HepG2 (cell line): Measurements from ENCODE around the gene OTX1. TPM values are rescaled to one million over a fixed set of nuclear protein-coding genes. Genes with fewer than 3 reads are reported as not detected.

Experiments
- ATF6 ChIP-seq: sonication (generic); formaldehyde crosslinking; conservative IDR thresholded peaks from 2 replicates; pipeline ENCODE4 v1.4.0; 2020; ENCODE audit warnings: missing genetic modification reagents
- CC2D1A ChIP-seq: sonication (generic); formaldehyde crosslinking; IDR thresholded peaks from 2 replicates; pipeline ENCODE4 v1.8.1; 2023; ENCODE audit warnings: mild to moderate bottlenecking, missing genetic modification reagents
- ELF1 ChIP-seq: sonication (generic); formaldehyde crosslinking; IDR thresholded peaks from 2 replicates; pipeline ENCODE4 v1.4.0; 2020; ENCODE audit warnings: missing genetic modification reagents
- GATAD1 ChIP-seq: IDR thresholded peaks from 2 replicates; pipeline ENCODE4 v1.6.1; 2016; ENCODE audit warnings: missing genetic modification reagents, missing compliant biosample characterization
- HNRNPUL1 ChIP-seq: fragments of 200-400 bp; formaldehyde crosslinking; IDR thresholded peaks from 2 replicates; pipeline ENCODE4 v1.6.1; 2017; ENCODE audit warnings: low read depth, mild to moderate bottlenecking, low read length, moderate library complexity
- JARID2 ChIP-seq: sonication (generic); formaldehyde crosslinking; IDR thresholded peaks from 2 replicates; pipeline ENCODE4 v1.8.1; 2023; ENCODE audit warnings: missing genetic modification reagents, inconsistent platforms; ENCODE audit not compliant: insufficient replicate concordance
- KLF6 ChIP-seq: IDR thresholded peaks from 2 replicates; pipeline ENCODE4 v1.8.0; 2016; ENCODE audit warnings: missing biosample characterization, missing genetic modification reagents
- MXD4 ChIP-seq: IDR thresholded peaks from 2 replicates; pipeline ENCODE4 v1.6.1; 2016; ENCODE audit warnings: mild to moderate bottlenecking, missing biosample characterization, missing genetic modification reagents
- NFRKB ChIP-seq: fragments of 450-650 bp; IDR thresholded peaks from 2 replicates; pipeline ENCODE4 v1.6.1; 2017
- RAD21 ChIP-seq: fragments of 450-650 bp; formaldehyde crosslinking; IDR thresholded peaks from 2 replicates; pipeline ENCODE4 v1.5.0; 2020; ENCODE audit warnings: mild to moderate bottlenecking
- RBFOX2 ChIP-seq: fragments of 200-400 bp; formaldehyde crosslinking; IDR thresholded peaks from 2 replicates; pipeline ENCODE4 v1.6.1; 2017; ENCODE audit warnings: low read depth, mild to moderate bottlenecking, low read length
- SALL1 ChIP-seq: sonication (generic); formaldehyde crosslinking; IDR thresholded peaks from 2 replicates; pipeline ENCODE4 v1.8.0; 2022; ENCODE audit warnings: mild to moderate bottlenecking, missing genetic modification reagents
- SKI ChIP-seq: fragments of 450-650 bp; IDR thresholded peaks from one replicate; pipeline ENCODE4 v1.6.1; 2018; ENCODE audit warnings: mild to moderate bottlenecking; ENCODE audit not compliant: partially characterized antibody
- SMAD1 ChIP-seq: sonication (generic); formaldehyde crosslinking; IDR thresholded peaks from 2 replicates; pipeline ENCODE4 v1.4.0; 2020; ENCODE audit warnings: missing genetic modification reagents, low read depth, mild to moderate bottlenecking, borderline replicate concordance
- SMC3 ChIP-seq: IDR thresholded peaks from 2 replicates; pipeline ENCODE4 v1.6.1; 2011; ENCODE audit warnings: low read length, improper control_type of control experiment
- SNAI1 ChIP-seq: sonication (generic); formaldehyde crosslinking; IDR thresholded peaks from 2 replicates; pipeline ENCODE4 v1.5.0; 2020; ENCODE audit warnings: mild to moderate bottlenecking, missing genetic modification reagents, borderline replicate concordance
- ZBTB14 ChIP-seq: sonication (generic); formaldehyde crosslinking; IDR thresholded peaks from 2 replicates; pipeline ENCODE4 v1.4.0; 2020; ENCODE audit warnings: missing genetic modification reagents
- ZNF143 ChIP-seq: sonication (generic); formaldehyde crosslinking; IDR thresholded peaks from 2 replicates; pipeline ENCODE4 v1.4.0; 2020; ENCODE audit warnings: missing genetic modification reagents
- ZNF263 ChIP-seq: sonication (generic); formaldehyde crosslinking; IDR thresholded peaks from 2 replicates; pipeline ENCODE4 v1.4.0; 2020; ENCODE audit warnings: missing genetic modification reagents
- ZNF333 ChIP-seq: sonication (generic); formaldehyde crosslinking; IDR thresholded peaks from 2 replicates; pipeline ENCODE4 v1.4.0; 2020; ENCODE audit warnings: mild to moderate bottlenecking, missing genetic modification reagents, borderline replicate concordance
- ZNF33A ChIP-seq: sonication (generic); formaldehyde crosslinking; IDR thresholded peaks from 2 replicates; pipeline ENCODE4 v1.5.1; 2020; ENCODE audit warnings: missing genetic modification reagents, mild to moderate bottlenecking, moderate library complexity, borderline replicate concordance
- ZNF605 ChIP-seq: sonication (generic); formaldehyde crosslinking; IDR thresholded peaks from 2 replicates; pipeline ENCODE4 v1.8.0; 2022; ENCODE audit warnings: mild to moderate bottlenecking, missing genetic modification reagents
- ZNF670 ChIP-seq: sonication (generic); formaldehyde crosslinking; IDR thresholded peaks from 2 replicates; pipeline ENCODE4 v1.8.0; 2022; ENCODE audit warnings: mild to moderate bottlenecking, missing genetic modification reagents, borderline replicate concordance
- ZNF800 ChIP-seq: sonication (generic); formaldehyde crosslinking; IDR thresholded peaks from 2 replicates; pipeline ENCODE4 v1.4.0; 2020; ENCODE audit warnings: missing genetic modification reagents
- ZNF816 ChIP-seq: sonication (generic); formaldehyde crosslinking; IDR thresholded peaks from 2 replicates; pipeline ENCODE4 v1.8.0; 2022; ENCODE audit warnings: missing genetic modification reagents, mild to moderate bottlenecking, borderline replicate concordance
- ZNF850 ChIP-seq: sonication (generic); formaldehyde crosslinking; conservative IDR thresholded peaks from 2 replicates; pipeline ENCODE4 v1.9.0; 2021; ENCODE audit warnings: mild to moderate bottlenecking, missing genetic modification reagents
- ZSCAN9 ChIP-seq: IDR thresholded peaks from 2 replicates; pipeline ENCODE4 v1.6.1; 2016; ENCODE audit warnings: borderline replicate concordance
- polyA plus RNA-seq, 8 experiments: library from polyadenylated mRNA; depleted of rRNA in 3 of 8; stranded (reverse) in 7 of 8; unstranded in 1 of 8; fragments of >200 nt; fragmentation: Illumina TruSeq in 4 of 8; extraction: Trizol in 4 of 8; gene quantifications; 2 replicates each; pipeline versions ENCODE4 v1.2.1 to v1.2.3, GENCODE V29; 2011 to 2016; ENCODE audit warnings: low read depth in 4 of 8, missing spikeins in 1 of 8, mixed read lengths in 1 of 8; ENCODE audit not compliant: insufficient read depth in 1 of 8
- total RNA-seq, 5 experiments: library from RNA; depleted of rRNA; stranded (reverse); fragments of >200 nt; fragmentation: Illumina TruSeq; extraction: Trizol; gene quantifications; 2 replicates each; pipeline ENCODE4 v1.2.3, GENCODE V29; 2016; ENCODE audit warnings: low read depth in 1 of 5

Gene OTX1
- total and polyA plus RNA-seq, 2 of the 13 experiments (the other 11 are each of a cell fraction or from before 2014, with no cell fraction given): 1.0 to 5.0 TPM

- TF ChIP-seq SNAI1: no peak
- no peak for TF ChIP-seq CC2D1A (CRISPR knock-in tag)
- no peak; the same call in 1 of the 2 replicates for TF ChIP-seq ZNF333 (CRISPR knock-in tag)
- TF ChIP-seq RBFOX2: peak; percentile 89
- peak; percentile 42 for TF ChIP-seq SALL1 (CRISPR knock-in tag)
- TF ChIP-seq HNRNPUL1: no peak
- no peak; the same call in 1 of the 2 replicates for TF ChIP-seq KLF6 (CRISPR knock-in tag)
- TF ChIP-seq ZNF800 (CRISPR knock-in tag): peak; percentile 56; the same call in 1 of the 2 replicates
- TF ChIP-seq ZNF143: no peak
- 0 out of 2 replicates have a peak, but pooled peaks have one; percentile 14 for TF ChIP-seq SMAD1 (CRISPR knock-in tag)
- peak; percentile 57 for TF ChIP-seq MXD4 (CRISPR knock-in tag)
- no peak for TF ChIP-seq JARID2 (CRISPR knock-in tag)
- no peak; the same call in 1 of the 2 replicates for TF ChIP-seq ELF1 (CRISPR knock-in tag)
- TF ChIP-seq ATF6 (CRISPR knock-in tag): no peak
- TF ChIP-seq ZBTB14 (CRISPR knock-in tag): no peak
- TF ChIP-seq ZNF263 (CRISPR knock-in tag): peak; percentile 45
- no peak for TF ChIP-seq ZSCAN9
- TF ChIP-seq GATAD1: no peak; the same call in 1 of the 2 replicates
- TF ChIP-seq ZNF605 (CRISPR knock-in tag): peak; percentile 80
- no peak for TF ChIP-seq SMC3
- TF ChIP-seq NFRKB: no peak
- 0 out of 2 replicates have a peak, but pooled peaks have one; percentile 17 for TF ChIP-seq ZNF816
- TF ChIP-seq ZNF33A (CRISPR knock-in tag): no peak
- 0 out of 2 replicates have a peak, but pooled peaks have one; percentile 29 for TF ChIP-seq ZNF850 (CRISPR knock-in tag)
- peak; percentile 37; the same call in 1 of the 2 replicates for TF ChIP-seq ZNF670
- peak; percentile 77 for TF ChIP-seq RAD21 (CRISPR knock-in tag)
- TF ChIP-seq SKI: peak; percentile 79
Observed at GRCh38 chr2:63050334-63051041, at the start of gene OTX1 (continued).
